ENCODE data around the gene TSACC. TPM values are rescaled to one million over a fixed set of nuclear protein-coding genes. Genes with fewer than 3 reads are reported as not detected.

Gene TSACC
- total and polyA plus RNA-seq, 8 donors: 0.98 TPM; not detected in 7

- no peak overlapping the region for H3K4me3 ChIP-seq
- intact Hi-C loops (cut with DNase I; ENCODE audit: low total_unique reads): no loop called here
- peaks cover 49 to 94% (median 91%) of the 10 kb centered on the region in 4 donors for H3K36me3 ChIP-seq
- H3K27me3 ChIP-seq: no peaks in the 10 kb centered on the region
- no peaks in the 10 kb centered on the region for H3K9me3 ChIP-seq
- no peaks in the 10 kb centered on the region for H3K4me1 ChIP-seq
- no peak overlapping the region for H3K27ac ChIP-seq
- TF ChIP-seq POLR2A (IDR thresholded peaks at IDR 0.05) (no peak), CTCF (IDR thresholded peaks at IDR 0.05) (no peak), POLR2AphosphoS5 (IDR thresholded peaks at IDR 0.05) (no peak), EP300 (IDR thresholded peaks at IDR 0.05) (no peak)
- DNase-seq: no peak
Observed at GRCh38 chr1:156308078-156308477, 30.2 kb upstream of the TSACC start.

DNA sequence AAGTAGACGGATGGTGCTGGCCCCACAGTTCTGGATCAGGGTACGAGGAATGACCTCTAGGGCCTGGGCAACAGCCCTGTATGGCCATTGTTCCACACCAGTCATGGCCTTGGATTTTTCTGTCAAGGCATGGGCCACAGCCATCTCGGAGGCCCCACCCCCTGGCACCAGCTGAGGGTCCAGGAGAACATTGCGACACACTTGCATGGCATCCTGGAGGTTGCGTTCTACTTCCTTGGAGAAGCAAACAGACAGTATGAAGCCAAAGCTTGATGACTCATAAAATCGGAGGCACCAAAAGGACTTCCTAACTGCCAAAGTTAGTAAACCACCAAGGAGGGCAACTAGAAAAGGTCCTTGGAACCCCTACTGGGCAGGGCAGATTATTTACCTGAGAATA lies 27.4 kb upstream of the TSACC start:
- Histone ChIP-seq H3K27ac (no peak overlapping the region), H3K4me3 (no peak overlapping the region), H3K9me3 (no peaks in the 10 kb centered on the region), H3K36me3 (peaks cover 74 to 100% (median 100%) of the 10 kb centered on the region in 4 donors), H3K27me3 (no peaks in the 10 kb centered on the region), H3K4me1 (no peaks in the 10 kb centered on the region)
- WGBS, 5 donors: 72 to 90% (median 86%) methylated on average over 6 of the region's 6 CpGs
- no peak for TF ChIP-seq POLR2A (IDR thresholded peaks at IDR 0.05)
- TF ChIP-seq CTCF (IDR thresholded peaks at IDR 0.05): no peak
- no peak for TF ChIP-seq EP300 (IDR thresholded peaks at IDR 0.05)
- no peak for TF ChIP-seq POLR2AphosphoS5 (IDR thresholded peaks at IDR 0.05)
- DNase-seq: no peak
- intact Hi-C loops (cut with DNase I; ENCODE audit: low total_unique reads): no loop called here

- TF ChIP-seq EP300 (IDR thresholded peaks at IDR 0.05) (no peak), CTCF (IDR thresholded peaks at IDR 0.05) (no peak), POLR2A (IDR thresholded peaks at IDR 0.05) (no peak), POLR2AphosphoS5 (IDR thresholded peaks at IDR 0.05) (no peak)
- WGBS, 5 donors: 83 to 93% (median 91%) methylated on average over 7 of the region's 7 CpGs
- Histone ChIP-seq H3K4me1 (no peaks in the 10 kb centered on the region), H3K27me3 (no peaks in the 10 kb centered on the region), H3K4me3 (no peak overlapping the region), H3K27ac (no peak overlapping the region), H3K9me3 (no peaks in the 10 kb centered on the region), H3K36me3 (peaks cover 83 to 100% (median 100%) of the 10 kb centered on the region in 4 donors)
- intact Hi-C loops (cut with DNase I; ENCODE audit: low total_unique reads): no loop called here
- no peak for DNase-seq
Observed at GRCh38 chr1:156316909-156317308, 21.4 kb upstream of the TSACC start.

GRCh38 chr1:156319664-156320063 lies 18.7 kb upstream of the TSACC start:
- Histone ChIP-seq H3K4me3 (no peak overlapping the region), H3K4me1 (no peaks in the 10 kb centered on the region), H3K9me3 (no peaks in the 10 kb centered on the region), H3K27me3 (no peaks in the 10 kb centered on the region), H3K36me3 (peaks cover 92 to 100% (median 100%) of the 10 kb centered on the region in 4 donors), H3K27ac (no peak overlapping the region)
- TF ChIP-seq POLR2A (IDR thresholded peaks at IDR 0.05) (no peak), CTCF (IDR thresholded peaks at IDR 0.05) (peak in 3 of 7 experiments; percentile 17 to 40 (median 39))
- peak in 1 of 2 donors; percentile 48 for DNase-seq
- WGBS, 5 donors: 63 to 91% (median 77%) methylated on average over 1 of the region's 1 CpG
- intact Hi-C loops (cut with DNase I; ENCODE audit: low total_unique reads): no loop called here

Data from stomach (tissue), 9 donors.